ENCODE measurements around the gene CACNA1C.

Gene CACNA1C

DNA sequence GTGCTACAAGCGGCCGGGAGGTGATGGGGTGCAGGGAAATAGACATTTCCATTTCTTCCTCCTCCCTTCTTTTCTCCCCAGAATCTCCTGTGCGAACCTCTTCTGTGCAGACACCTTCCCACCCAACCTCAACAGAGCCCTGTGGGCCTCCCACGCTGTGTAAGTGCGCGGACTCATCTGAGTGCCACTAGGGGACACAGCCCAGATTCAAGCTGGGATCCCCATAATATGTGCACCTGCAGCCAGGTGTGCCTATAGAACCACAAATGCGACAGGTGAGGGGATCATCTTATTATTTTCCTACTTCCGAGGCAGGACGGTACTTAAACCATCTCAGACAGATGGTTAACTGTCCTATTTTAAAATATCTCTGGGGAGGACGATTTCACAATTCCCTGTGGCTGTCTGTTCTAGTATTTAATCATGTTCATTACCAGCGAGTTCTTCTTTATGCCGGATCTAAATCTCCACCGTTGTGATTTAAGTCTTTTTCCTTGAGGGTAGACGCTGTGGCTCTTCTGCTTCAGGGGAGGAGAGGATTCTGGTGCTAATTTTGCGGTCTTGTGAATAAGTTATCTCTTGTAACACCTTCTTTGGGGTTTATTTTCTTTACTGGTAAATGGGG is 17.2 kb upstream of the CACNA1C start:
- no peak for DNase-seq (ENCODE audit: low spot score)

GRCh38 chr12:2039034-2039433 is 13.8 kb upstream of the CACNA1C start:
- no peak for DNase-seq (ENCODE audit: low spot score)

DNA sequence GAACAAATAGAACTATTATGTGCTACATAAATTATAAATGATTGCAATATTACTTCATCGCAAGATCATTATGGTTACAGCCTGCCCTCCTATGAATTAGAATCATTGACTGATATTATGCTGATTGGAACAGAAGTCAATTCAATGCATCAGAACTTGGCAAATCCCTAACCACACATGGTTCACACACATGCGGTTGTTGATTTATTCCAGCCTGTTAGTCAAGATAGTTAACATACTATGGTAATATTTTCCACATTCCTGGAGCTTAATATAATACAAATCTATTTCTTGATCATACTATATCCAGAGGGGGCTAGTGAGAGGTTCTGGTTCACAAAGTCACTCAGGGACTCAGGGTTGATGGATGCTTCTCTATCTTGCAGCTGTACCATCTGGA is 9.7 kb upstream of the CACNA1C start:
- DNase-seq (ENCODE audit: low spot score) = no peak

DNA sequence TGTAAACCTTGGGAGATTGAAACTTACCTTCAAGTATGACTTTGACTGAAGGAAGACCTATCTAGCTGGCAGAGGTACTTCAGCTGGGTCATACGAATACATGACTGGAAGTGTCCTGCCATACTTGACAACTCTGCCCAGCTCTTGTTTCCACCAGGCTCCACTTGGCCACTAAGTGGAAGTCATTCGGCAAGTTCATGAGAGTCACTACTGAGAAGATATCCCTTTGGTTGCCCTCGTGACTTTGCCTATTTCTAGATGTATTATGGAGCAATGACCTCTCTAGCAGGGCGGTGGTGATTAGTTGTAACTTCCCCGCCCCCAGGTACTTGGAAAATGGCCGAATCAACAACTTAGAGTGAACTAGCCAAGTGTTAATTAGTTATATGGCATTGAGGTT is 8.6 kb upstream of the CACNA1C start:
- no peak for DNase-seq (ENCODE audit: low spot score)

DNA sequence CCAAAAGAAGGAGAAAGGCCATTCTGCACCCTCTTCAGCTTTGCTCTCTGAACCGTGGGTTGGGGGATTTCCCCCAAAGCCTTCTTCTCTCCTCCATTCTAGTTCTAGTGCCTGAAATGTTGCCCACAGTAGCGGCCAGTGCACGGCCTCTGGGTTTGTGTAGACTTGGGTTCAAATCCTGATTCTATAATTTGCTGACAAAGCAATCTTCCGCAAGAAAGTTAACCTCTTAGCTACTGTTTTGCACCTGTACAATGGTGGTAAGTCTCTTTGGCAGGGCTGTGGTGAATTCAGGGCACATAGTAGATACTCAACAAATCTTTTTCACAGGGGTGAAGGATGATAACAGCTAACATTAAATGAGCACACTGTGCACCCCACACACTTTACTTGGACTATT is 5.8 kb upstream of the CACNA1C start:
- DNase-seq (ENCODE audit: low spot score) = no peak

- DNase-seq (ENCODE audit: low spot score) = no peak
Measured at GRCh38 chr12:2047752-2048151, 5.0 kb upstream of the CACNA1C start.

DNA sequence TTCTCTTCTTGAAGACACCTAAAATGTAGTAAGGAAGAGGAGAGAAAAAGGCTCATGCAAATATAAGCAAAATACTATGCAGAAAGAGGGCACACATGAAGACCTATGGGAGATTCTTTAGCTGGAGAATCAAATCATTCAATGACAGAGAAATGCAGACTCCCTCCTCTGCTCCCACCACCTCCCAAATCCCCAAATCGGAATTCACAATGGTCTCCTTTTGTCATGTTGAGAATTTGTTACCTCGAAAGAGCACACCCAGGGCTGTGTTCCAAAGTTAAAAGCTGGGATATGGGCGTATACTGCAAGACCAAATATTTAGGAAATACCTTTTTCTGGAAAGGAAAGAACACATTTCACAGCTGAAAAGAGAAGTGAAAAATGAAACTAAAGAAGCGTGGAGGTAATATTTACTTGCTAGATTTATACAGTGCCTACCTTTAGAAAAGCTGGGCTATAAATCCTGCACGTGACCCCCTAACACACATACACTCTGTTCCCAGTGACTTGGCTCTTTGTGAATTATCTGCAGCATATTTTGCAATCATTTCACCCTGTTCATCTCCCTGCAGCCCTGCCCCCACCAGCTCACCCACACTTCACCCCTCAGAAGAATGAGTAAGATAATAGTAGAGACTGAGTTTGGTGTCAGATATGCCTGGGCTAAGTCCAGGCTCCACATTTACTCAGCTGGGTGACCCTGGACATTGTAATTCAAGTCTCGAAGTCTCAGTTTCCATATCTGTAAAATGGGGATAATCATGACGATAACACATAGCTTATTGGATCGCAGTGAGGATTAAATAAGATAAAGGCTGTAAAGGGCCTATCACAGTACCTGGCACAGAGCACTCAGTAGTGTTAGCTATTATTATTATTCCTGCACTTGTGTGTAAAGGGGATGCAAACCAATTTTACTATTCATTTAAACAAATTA is 2.9 kb upstream of the CACNA1C start:
- DNase-seq (ENCODE audit: low spot score) = no peak

DNA sequence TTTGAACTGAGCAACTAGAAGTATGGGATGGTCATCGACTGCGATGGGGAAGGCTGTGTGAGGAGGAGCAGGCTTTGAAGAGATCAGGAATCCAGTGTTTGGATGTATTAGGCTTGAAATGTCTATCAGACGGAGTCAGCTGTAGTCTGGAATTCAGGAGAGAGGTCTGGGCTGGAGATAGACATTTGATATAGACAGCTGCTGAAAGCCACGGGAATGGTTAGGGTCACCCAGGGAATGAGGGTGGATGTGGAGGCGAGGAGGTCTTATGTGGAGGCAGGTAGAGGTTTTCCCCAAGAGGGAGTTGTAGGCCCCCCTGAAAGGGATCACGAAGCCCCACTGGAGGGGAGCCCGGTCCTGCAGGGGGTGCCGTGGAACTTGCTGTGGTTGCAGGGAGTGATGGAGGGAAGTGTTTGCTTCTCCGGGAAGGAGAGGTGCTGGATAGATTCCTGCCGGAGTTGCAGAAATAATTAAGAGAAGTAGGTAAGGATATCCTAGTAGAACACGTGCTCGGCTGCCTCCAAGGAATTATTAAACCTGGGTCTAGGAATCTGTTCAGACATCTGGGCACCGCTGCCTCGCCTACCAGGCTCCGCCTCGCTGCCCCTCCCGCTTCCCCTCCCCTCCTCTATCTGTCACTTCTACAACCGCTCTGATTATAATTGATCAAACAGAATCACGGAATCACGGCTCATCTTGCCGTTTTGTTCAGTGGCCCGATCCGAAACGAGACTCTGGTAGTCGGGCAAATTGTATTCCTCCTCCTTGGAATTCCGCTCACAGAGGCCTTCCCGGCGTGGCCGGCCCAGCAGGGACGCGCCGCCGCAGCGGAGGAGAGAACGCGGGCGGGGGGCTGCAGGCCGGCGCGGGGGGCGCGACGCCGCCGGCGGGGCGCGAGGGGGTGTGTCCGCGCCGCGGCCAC is 826 bp upstream of the CACNA1C start:
- DNase-seq (ENCODE audit: low spot score) = peak; percentile 14

DNA sequence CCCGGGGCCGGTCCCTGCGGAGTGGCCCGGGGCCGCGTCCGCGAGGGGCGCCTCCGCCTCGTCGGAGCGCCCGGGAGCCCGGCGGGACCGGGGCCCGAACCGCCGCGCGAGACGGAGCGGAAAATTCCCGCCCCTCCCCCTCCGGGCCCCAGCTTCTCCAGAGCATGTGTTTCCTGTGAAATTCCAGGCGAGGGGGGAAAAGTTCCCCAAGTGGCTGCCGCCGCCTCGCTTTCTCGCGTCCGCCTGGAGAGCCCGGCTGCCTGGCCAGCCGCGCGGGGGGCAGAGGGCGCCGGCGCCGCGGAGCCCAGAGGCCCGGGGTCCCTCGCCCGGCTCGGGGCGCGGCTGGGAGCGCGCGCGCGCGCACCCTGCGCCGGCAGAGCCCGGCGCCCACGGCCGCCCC is 904 bp downstream of the CACNA1C start:
- peak; percentile 20 for DNase-seq (ENCODE audit: low spot score)

DNA sequence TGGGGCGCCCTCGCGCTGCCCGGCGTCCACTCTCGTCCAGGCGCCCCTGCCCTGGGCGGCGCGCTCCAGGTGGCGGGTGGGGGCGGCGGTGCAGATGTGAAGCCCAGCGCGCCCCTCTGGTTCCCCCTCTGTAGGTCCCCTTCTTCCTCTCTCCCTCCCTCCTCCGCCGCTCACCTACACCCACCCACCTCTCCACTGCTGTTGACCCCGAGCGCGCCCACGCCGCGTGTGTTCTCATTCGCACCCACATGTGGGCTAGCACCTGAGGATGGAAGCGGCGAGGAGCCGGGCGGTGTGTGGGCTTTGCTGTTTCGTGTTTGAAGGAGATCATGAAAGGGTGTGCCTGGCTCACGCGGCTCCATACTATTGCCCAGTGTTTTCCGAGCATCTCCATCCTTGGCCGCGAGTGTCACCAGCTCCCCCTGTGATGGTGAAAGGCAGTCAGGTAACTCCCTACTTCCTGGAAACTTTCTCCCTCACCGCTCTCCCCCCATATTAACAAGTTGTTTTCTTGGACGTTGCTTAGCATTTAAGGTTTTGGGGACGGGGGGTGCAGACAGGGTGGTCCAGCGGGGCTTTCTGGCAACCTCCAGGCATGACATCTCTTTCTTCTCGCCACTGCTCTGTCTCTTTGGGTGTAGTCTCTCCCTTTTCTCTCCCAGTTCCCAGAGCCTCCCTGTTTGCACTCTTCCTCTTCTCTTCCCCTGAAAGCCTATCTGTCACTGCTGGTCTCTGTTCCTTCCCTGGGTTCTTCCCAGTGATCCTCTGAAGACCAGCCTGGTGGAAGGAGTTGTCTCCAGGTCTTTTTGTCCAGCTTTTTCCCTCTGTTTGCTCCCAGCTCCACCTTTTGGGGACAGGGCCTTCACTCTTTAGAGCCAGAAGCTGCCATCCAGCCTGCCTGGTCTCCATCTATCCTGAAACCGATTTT is 1.6 kb downstream of the CACNA1C start:
- DNase-seq (ENCODE audit: low spot score) = peak; percentile 52

DNA sequence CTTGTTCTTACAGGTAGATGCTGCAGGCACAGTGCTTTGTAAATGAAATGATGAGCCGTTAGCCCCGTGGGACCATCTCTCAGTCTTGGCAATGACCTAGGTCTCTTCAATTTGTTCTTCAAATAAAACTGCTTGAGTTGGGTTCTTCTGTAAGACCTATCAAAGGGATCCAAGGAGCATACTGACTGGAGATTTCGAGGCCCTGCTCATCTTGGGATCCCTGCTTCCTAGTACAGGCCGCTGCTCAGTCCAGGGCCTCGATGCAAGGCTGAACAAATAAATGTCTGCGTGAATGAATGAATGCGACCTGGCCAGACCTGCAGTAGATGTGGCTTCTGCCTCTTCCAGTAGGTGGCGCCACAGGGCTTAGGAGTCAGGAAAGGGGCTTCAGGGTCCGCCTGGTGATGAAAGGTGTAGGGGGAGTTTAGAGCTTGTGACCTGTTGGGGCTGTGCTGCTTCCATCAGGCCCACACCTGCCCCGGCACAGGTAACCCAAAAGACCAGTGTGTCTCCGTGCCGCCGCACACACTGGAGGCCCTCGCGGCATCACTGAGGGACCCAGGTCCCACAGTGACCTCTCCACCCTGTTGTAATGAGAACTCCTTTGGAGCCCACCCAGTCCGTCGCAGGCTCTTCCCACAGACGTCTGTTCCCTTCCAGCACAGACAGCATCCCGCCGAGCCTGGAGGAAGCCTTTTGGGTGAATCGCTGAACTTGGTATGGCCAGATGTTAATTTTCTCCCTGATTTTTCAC is 4.4 kb downstream of the CACNA1C start:
- DNase-seq (ENCODE audit: low spot score) = peak; percentile 52

- DNase-seq (ENCODE audit: low spot score) = no peak
Measured at GRCh38 chr12:2057795-2058408, 5.1 kb downstream of the CACNA1C start.

- DNase-seq (ENCODE audit: low spot score) = no peak
Measured at GRCh38 chr12:2058837-2059236, 6.0 kb downstream of the CACNA1C start.

GRCh38 chr12:2061402-2061801 is 8.6 kb downstream of the CACNA1C start:
- no peak for DNase-seq (ENCODE audit: low spot score)

GRCh38 chr12:2064071-2064507 is 11.3 kb downstream of the CACNA1C start:
- DNase-seq (ENCODE audit: low spot score) = no peak

DNA sequence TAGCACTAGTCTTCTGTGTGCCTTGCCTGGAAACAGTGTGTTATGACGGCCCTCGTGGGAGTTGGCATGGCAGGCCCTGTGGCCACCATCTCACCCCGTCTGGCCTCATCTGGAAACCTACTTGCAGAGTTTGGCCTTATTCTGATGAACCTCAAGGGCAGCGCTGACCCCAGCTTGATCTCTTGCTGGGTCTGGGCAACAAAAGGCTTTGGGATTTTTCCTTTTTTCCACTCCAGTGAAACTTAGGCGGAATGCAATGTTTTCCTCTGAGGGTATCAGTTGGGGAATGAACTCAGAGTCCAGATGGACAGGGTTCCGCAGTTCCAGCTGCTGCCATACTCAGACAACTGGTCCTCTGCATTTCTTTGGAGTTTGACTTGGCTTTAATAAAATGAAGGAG is 15.9 kb downstream of the CACNA1C start:
- no peak for DNase-seq (ENCODE audit: low spot score)

GRCh38 chr12:2070440-2071045 is 17.8 kb downstream of the CACNA1C start:
- no peak for DNase-seq (ENCODE audit: low spot score)

DNA sequence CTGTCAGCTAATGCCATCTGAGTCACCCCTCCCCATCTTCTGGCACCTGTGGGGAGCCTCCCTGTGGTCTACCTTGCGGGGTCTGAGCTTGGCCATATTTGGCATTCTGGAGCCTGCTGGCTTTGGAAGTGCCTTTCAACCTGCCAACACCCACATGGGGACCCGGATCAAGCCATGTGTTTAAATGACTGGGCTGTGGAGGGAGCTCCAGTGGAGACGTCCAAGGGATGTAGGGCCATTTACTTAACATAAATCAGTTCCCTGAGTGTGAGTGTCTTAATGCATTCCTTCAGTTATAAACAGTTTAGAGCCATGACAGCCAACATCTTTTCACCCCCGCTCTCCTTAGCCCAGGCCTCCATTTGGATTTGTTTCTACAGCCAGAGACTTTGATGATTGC is 22.0 kb downstream of the CACNA1C start:
- no peak for DNase-seq (ENCODE audit: low spot score)

DNA sequence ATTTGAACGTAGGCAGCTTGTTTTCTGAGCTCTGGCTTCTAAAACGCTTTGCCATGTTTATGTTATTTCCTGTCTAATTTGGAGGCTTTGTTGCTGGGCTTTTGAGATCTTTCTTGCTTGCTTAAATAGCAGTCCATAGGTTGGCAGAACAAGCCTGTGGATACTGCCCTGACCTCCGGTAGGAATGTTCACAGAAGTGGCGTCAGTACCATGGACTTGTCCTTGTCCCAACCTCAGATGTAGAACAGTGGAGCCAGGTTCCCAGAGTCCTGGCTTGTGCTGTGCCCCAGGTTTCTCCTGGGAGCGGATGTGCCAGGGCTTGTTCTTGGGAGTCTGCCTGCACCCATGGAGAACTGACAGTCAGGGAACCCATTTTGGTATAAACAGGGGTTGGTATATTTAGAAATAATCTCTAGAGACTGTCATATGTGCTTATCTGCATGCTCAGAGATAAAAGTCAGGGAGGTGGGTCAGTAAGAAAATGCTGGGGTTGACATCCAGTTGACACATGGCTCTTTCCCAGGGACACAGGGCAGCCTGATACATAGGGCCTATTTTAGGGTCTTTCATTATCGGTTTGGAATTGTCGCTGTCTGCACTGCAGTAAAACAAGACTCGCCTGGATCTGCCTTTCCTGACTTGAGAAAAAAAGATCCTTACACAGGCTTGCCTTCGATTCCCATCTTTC is 22.9 kb downstream of the CACNA1C start:
- DNase-seq (ENCODE audit: low spot score) = no peak

Data from SW480 (cell line).